LoVo (cell line): ENCODE results near the gene PALM.
"Not testable (repeated sequence)": the region's sequence is repeated elsewhere in the genome, so short reads cannot be mapped to it uniquely, and the experiment has no call there.

ENCODE experiments used
- DNase-seq: peaks from one replicate; pipeline ENCODE4 v3.0.0-alpha.2; 2016; ENCODE audit warnings: low spot score

The PALM gene, protein sequence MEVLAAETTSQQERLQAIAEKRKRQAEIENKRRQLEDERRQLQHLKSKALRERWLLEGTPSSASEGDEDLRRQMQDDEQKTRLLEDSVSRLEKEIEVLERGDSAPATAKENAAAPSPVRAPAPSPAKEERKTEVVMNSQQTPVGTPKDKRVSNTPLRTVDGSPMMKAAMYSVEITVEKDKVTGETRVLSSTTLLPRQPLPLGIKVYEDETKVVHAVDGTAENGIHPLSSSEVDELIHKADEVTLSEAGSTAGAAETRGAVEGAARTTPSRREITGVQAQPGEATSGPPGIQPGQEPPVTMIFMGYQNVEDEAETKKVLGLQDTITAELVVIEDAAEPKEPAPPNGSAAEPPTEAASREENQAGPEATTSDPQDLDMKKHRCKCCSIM

DNA sequence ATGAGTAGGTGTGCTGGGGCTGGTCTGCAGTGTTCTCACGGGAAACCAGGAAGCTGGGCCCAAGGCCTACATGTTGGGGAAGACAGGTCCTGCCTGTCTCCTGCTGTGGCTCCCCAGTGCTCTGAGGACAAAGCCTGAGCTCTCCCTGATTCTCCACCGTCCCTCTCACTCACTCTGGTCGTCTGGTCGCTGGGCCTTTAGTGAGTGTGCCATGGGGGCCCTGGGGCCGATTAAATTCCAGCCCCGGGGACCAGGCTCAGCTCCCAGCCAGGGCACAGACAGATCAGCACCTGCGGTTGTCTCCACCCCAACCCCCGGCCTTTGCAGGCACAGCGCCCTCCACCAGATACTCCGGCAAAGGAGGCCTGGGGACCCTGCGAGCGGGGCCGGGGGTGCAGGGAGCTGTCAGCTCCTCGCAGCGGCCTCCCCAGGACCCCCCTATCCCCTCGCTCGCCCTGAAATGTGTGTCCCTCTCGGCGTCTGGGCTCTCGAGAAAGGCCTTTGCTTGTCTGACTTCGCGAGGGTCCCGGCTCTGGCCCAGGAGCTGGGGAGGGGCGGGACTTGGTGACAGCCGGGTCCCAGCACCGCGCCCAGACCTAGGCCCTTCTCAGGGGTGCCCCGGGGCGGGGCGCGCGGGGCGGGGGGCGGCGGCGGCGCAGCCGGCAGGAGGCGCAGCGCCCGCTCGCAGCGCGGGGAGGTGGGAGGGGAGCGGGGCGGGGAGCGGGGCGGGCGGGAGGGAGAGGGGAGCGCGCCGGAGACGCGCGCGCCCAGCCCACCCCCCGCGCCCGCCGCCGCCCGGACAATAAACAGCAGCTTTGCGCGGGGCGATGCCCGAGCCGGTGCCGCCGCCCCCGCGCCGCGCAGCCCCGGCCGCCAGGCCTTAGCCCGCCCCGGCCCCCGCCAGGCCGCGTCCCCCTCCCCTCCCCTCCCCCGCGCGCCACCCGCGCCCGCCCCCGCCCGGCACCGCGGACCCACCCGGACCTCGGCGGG is at the start of gene PALM:
Gene PALM, plus strand, starts transcription at position 782 of the 990 bp plus-strand sequence. CDS start 212 bp downstream, outside the sequence.
- DNase-seq, result peak; percentile 24

DNA sequence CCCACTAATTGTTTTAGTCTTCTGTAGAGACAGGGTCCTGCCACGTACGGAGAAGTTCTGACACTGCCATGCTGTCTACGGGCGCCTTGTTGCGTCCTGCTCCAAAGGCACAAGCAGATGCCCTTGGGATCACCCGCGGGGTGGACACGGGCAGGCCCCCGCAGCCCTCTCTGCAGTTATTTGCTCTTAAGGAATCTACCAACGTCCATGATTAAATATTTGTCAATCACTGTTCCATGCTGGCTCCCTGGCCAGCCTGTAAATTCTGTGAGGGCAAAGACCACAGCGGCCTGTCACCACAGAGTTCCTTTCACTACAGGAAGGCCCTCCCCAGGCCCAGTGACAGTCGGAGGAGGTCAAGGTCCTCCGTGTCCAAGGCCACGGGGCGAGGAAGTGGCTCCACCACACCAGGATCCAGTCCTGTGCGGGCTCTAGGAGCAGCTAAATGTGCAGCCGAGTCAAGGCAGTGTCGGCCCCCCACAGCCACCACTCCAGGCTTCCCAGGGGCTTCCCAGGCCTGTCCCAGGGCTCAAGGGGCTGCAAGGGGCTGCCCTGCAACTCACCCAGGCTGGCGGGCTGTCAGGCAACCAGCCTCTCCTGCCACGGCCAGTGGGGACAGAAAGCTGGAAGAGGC is 47.8 kb upstream of the PALM start:
- no peak for DNase-seq

DNA sequence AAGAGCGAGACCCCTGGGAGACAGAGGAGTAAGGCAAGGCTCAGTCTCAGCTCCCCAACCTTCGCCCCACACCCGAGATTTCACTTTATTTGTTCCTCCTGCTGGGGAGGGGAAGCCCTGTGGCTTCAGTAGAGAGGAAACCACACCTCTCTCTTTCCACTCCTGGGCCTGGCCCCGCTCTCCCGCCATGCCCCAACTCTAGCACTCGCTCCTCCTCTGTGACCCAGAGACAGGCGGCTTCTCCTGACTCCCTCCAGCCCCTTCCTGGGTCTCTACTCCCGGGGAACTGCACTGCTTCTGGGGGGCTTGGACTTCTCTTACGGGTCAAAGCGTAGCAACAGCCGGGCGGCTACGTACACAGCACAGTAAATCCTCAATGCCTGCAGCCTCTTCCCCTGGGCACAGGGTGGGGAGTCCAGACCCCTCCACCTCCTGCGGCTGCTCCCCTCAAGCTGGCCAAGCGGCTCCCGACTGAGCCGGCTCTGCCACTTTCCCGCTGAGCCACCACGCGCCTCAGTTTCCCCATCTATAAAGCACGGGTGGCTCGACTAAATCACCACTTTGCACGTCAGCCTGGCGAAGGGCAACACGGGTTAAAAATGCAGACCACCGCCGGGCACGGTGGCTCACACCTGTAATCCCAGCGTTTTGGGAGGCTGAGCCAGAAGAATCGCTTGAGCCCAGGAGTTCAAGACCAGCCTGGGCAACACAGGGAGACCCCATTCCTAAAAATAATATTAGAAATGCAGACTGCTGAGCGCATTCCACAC is 47.1 kb upstream of the PALM start:
- no peak for DNase-seq

DNA sequence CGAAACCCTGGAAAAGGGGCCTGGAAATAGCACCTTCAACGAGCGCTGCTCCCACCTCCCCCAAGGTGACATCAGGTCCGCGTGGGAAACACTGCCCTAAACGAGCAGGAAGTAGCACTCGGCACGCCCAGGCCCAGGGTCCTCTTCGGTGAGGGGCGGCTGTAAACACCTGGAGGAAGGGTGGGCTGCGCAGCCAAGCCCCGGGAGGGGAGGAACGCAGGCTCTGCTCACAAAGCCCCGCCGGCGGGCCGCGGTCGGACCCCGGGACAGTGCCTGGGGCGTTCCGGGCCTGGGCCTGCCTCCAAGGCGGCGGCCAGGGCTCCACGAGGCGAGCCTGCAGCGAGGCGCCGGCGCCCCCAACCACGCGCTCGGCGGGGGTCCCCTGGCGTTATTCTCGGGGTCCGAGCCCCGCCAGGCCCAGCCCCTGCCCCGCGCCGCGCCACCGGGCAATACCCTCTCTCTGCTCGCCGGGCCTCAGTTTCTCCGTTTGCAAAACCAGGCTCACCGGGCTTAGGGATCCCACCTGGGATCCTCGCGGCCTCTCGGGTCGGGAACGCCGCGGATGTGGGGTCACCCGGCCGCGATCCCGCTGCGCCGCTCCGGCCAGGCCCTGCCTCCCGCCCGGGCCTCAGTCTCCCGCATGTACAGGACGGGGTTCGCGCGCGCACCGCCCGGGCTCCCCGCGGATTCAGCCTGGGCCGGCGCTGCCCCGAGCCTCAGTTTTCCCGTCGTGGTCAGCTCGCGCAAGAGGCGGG is 46.4 kb upstream of the PALM start:
- peak; percentile 43 for DNase-seq

DNA sequence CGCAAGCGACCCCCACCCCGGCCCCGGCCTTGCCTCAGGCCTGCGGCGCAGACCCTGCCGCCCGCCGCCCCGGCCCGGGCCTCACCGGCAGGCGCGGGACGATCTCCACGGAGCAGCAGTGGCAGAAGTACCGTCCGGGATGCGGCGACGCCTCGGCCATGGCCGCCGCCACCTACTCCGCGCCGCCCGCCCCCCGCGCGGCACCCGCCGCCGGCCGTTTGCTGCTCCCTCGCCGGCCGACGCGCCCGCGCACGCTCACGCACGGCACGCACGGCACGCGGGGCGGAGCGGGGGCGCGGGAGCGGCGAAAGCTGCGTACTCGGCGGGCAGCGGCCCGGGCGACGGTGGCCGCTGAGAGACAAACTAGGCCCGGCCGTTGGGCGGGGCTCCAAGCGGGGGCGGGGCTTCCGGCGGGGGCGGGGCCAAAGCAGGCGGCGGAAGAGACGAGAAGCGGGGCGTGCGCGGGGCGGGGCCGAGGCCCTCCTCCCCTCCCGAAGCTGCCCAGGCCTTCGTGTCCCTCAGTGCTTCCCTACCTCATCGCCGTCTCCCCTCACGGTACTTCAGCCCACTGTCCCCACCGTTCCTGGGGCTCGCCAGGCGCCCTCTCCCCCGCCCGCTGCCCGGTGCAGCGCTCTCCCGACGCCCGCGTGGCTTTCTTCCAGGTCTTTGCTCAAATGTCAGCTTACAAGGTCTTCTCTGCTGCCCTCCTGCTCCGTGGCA is 45.6 kb upstream of the PALM start, which contains the start of gene RNF126:
Gene RNF126, minus strand, starts transcription at position 253 of the 720 bp plus-strand sequence. Its CDS starts 93 bp downstream, at position 160.
- DNase-seq, result peak; percentile 92

DNA sequence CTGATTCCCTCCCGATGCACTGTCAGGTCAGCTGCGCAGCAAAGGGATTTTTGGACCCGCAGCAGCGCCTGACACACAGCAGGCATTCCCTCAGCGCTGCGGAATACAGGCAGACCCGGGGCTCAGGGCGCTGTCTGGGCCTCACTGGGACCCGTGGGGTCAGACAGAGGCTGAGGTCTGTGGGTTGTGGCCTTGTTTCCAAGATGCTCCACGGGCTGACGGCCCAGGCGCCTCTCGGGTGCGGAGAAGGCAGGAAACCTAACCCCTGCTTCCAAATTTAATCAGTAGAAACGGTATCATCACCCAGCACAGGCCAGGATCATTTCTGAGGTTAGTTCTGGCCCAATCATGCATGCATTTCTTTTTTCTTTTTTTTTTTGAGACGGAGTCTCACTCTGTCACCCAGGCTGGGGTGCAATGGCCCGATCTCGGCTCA is 45.0 kb upstream of the PALM start:
- no peak for DNase-seq

DNA sequence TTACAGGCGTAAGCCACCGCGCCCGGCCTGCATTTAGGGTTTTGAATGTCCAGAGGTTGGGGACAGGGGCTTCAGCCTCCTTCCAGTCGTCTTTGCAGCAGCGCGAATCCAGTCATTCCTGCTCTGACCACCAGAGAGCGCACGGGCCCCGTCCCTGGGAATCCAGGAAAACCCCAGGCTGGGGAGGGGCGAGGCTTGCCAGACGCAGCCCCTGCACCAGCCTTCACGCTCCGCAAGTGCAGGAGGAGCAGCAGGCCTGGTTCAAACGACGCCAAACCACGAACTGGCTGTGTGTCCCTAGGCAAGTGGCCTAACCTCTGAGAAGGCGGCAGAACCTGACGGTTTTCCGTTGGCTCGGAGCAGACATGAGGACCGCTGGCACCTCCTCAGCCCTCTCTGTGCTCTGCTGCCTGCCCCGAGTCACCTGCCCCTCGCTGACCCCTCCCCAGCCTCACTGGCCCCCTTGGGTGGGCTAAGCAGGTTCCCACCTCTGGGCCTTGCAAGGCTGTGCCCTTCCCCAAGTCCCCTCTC is 43.8 kb upstream of the PALM start:
- peak; percentile 73 for DNase-seq

DNA sequence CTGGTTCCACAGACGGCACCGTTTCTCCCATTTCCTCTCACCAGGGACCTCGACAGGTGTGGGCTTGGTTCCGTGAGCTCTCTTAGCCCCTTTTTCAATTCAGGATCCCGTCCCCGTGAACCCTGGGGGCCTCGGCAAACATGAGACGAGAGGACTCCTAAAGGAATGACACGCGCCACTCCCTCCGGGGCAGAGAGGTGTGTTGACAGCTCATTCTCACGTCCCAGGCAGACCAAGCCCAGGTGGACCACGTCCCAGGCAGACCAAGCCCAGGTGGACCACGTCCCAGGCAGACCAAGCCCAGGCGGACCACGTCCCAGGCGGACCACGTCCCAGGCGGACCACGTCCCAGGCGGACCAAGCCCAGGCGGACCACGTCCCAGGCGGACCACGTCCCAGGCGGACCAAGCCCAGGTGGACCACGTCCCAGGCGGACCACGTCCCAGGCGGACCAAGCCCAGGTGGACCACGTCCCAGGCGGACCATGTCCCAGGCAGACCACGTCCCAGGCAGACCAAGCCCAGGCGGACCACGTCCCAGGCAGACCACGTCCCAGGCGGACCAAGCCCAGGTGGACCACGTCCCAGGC is 41.7 kb upstream of the PALM start:
- DNase-seq, result not testable (repeated sequence)

DNA sequence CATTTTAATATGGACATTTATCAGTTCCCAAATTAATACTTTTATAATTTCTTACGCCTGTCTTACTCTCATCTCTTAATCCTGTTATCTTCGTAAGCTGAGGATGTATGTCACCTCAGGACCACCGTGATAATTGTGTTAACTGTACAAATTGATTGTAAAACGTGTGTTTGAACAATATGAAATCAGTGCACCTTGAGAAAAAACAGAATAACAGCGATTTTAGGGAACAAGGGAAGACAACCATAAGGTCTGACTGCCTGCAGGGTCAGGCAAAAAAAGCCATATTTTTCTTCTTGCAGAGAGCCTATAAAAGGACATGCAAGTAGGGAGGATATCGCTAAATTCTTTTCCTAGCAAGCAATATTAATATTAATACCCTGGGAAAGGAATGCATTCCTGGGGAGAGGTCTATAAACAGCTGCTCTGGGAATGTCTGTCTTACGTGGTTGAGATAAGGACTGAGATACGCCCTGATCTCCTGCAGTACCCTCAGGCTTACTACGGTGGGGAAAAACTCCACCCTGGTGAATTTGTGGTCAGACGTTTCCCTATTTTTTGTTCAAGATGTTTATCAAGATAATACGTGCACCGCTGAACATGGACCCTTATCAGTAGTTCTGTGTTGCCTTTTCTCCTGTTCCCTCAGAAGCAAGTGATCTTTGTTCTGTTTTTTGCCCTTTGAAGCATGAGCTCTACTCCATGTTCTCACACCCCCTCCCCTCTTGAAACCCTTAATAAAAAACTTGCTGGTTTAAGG is 39.9 kb upstream of the PALM start:
- peak; percentile 49 for DNase-seq

DNA sequence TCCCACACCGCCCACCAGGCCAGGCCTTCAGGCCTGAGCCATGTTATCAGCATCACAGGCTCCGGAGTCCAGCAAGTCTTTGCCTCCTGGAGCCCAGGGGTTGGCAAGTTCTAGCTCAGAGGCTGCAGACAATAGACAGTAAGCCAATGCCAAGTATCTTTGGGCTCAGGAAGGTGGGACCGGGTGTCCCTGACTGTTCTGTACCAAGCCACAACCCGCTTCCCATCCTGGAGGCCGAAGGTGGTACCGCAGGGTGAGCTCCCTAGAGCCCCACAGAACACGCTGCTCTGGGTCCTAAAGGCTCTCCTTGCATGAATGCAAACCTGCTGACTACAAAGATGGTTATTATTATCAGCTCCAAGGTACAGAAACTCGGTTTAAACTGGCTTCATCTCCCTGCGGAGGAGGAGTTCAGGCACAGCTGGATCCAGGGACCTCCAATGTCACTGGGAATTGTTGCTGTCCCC is 38.1 kb upstream of the PALM start:
- DNase-seq, result no peak

DNA sequence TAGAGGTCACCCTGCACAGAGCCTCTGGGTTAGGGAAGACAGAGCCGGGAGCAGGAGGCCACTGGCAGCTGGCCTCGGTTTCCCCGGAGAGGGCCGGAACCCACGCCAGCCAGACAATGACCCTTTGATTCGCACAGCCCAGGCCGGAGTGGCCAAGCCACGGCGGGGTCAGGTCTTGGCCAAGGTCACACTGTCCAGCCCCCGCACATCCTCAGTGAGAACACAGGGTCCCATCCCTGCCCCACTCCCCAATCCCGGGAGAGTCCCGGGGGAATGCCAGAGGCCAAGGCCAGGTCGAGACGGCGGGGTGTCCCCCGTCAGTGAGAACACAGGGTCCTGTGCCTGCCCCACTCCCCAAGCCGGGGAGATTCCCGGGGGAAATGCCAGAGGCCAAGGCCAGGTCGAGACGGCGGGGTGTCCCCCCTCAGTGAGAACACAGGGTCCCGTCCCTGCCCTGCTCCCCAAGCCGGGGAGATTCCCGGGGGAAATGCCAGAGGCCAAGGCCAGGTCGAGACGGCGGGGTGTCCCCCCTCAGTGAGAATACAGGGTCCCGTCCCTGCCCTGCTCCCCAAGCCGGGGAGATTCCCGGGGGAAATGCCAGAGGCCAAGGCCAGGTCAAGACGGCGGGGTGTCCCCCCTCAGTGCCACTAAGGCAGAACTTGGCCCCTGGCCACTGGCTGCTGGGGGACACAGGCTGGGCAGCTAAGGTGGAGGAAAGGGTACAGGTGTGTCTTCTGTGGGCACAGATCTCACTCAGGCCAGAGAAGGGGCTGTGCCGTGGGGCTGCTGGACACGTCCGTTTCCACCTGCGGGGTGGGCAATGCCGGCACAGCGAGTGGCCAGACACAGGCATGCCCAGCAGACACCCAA is 34.2 kb upstream of the PALM start:
- no peak for DNase-seq

DNA sequence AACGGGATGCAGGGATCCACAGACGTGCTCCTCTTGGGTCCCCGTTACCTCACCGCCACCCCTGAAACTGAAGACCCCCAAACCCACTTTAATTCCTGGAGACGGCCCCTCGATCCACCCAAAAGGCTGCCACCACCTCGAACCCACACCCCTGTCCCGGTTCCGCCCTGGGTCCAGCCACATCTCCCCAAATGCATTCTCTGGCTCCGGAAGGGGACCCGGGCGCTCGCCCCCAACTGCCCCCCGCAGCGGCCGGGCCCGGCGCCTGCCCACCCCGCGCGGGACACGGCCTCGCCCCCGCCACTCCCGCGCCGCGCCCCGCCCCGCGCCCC is 32.8 kb upstream of the PALM start:
- DNase-seq, result no peak

DNA sequence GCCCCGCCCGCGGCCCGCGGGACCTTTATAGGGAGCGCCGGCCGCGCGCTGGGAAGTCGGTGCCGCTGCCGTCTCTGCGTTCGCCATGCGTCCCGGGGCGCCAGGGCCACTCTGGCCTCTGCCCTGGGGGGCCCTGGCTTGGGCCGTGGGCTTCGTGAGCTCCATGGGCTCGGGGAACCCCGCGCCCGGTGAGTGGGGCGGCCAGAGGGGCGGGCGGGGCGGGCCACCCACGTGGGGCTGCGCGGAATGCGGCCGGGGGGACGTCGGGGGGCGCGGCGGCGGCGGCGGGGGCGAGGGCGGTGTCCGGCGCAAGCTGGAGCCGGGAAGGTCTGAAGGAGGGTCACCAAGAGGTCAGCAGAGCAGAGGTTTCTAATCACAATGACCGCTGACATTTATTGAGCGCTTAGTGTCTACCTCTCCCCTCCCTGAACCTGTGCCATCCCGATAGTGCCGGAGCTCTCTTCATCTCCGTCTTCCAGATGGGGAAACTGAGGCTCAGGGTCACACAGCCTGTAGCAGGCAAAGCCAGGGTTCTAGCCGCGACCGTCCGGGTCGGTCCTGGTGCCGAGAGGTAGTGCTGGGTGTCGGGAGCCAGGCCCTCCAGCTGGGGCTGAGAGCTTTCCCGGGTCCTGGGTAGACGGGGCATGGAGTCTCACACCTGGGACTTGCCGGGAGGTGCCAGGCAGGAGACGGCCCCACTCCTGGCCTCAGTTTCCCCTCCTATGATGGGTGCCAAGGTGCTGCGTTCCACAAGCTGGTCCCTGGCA is 32.2 kb upstream of the PALM start, which contains the start of gene FSTL3:
Gene FSTL3, plus strand, starts transcription at position 54 of the 767 bp plus-strand sequence. Its CDS starts 32 bp downstream, at position 86.
- DNase-seq, result peak; percentile 57

DNA sequence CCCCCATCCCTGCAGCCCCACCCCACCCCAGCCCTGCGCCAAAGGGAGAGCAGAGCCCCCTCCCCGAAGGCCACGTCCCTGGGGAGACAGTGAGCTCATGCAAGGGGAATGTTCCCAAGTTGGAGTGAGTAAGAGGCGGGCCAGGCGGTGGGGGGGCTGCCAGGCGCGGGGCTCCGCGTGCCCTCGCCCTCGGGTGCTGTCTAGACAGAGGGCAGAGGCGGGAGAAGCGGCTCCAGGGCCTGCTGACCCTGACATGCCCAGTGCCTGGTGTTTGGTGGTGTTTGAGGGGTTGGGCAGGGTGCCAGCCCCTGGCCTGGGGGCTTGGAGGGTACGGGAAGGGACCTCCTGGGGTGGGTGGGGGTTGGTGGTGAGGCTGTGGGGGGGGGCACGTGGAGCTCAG is 31.5 kb upstream of the PALM start:
- DNase-seq, result peak; percentile 77

DNA sequence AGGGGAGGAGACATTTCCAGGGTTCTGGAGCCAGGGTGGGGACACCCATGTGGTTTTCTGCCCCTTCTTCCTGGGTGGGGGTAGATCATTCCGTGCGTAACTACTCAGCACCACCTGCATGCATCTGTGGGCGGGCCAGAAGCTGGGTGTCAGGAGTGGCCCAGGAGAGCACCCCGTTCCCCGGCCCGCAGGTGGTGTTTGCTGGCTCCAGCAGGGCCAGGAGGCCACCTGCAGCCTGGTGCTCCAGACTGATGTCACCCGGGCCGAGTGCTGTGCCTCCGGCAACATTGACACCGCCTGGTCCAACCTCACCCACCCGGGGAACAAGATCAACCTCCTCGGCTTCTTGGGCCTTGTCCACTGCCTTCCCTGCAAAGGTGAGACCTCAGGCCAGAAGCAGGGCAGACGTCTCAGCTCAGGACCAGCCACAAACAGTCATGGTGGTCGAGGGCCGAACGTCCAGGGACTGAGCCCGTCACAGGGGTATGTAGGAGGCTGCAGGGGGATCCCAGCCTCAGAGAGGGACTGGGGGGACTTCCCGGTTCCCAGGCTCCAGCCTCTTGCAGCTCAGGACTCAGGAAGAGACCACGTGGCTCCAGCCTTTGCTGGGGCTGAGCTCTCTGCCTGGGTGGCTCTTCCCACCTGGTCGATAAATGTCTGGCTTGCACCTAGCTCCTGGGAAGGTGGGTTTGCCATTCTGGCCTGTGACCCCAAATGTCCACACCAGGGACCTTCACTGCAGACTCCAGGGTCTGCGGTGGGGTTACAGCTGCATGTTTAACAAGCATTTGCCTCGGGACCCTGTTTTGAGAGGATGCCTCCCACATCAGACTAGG is 30.9 kb upstream of the PALM start:
- DNase-seq, result peak; percentile 34
